Measurements from ENCODE around the gene ZNF865.
"Not testable (repeated sequence)": the region's sequence is repeated elsewhere in the genome, so short reads cannot be mapped to it uniquely, and the experiment has no call there.

ZNF865 gene

GRCh38 chr19:55605637-55606470 is at the start of gene ZNF865:
Gene ZNF865 (plus strand): TSS chr19:55605647. CDS start chr19:55613619, 7,972 bp downstream.
- no peak for DNase-seq

GRCh38 chr19:55559684-55560083 is 45.8 kb upstream of the ZNF865 start:
- DNase-seq = no peak

GRCh38 chr19:55563261-55563690 is 42.2 kb upstream of the ZNF865 start:
- DNase-seq = no peak

DNA sequence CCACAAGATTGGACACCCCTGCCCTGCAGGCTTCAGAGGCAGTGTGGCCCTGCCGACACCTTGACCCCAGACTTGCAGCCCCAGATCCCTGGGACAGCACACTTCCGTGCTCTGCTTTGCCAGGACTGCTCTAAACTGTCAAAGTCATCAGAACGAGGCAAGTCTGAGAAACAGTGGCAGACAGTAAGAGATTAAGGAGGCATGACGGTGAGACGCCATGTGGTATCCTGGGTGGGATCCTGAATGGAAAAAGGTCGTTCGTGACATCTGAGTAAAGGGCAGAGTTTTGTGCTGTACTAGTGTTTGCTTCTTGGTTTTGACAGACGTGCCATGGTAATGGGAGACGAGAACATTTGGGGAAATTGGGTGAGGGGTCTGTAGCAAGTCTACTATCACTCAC is 38.6 kb upstream of the ZNF865 start:
- DNase-seq = no peak

GRCh38 chr19:55567708-55568328 is 37.6 kb upstream of the ZNF865 start:
- DNase-seq = no peak

DNA sequence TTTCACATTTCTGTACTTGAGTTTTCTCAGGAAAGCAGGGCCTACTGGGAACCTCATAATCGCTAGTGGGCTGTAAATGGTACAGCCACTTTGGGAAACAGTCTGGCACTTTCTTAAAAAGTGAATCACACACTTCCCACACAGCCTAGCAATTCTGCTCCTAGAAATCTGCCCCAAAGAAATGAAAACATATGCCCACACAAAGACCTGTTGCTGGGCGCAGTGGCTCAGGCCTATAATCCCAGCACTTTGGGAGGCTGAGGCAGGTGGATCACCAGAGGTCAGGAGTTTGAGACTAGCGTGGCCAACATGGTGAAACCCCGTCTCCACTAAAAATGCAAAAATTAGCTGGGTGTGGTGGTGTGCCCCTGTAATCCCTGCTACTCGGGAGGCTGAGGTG is 36.0 kb upstream of the ZNF865 start:
- DNase-seq = not testable (repeated sequence)

- DNase-seq = not testable (repeated sequence)
Measured at GRCh38 chr19:55573929-55574328, 31.5 kb upstream of the ZNF865 start.

GRCh38 chr19:55576746-55577145 is 28.7 kb upstream of the ZNF865 start:
- no peak for DNase-seq

GRCh38 chr19:55578031-55578760 is 27.3 kb upstream of the ZNF865 start:
- no peak for DNase-seq

- DNase-seq = no peak
Measured at GRCh38 chr19:55578761-55579747, 26.4 kb upstream of the ZNF865 start.

DNA sequence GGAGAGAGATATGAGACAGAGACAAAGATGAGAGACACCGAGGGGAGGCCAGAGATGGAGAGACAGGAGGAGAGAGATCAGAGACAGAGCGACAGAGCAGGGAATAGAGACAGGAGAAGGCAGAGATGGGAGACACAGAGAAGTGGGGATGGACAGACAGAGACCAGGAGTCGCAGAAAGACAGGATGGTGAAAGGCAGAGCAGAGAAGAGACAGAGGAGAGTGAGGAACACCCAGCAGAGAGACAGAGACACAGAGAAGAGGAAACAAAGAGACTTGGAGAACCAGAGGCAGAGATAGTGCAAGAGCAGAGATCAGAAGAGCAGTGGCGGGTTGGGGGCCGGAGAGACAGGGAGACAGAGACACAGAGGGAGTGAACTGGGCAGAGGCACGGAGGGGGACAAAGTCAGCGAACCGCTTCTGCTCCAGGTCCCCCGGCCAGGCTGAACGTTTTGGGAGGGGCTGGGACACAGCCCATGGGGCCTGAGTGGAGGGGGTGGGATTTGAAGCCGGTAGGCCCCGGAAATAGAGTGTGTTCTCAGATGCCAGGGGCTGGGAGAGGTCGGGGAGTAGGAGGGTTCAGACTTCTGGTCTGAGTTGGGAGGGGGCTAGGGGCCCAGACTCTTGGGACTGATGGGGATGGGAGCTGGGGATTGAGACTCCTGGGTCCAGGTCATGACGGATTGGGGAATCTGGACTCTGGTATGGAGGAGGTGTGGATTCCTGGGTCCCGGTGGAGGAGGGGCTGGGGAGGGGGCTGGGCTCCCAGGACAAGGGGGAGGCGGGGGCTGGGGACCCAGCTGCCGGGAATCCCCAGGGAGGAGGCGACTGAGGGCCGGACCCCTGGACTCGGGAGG is 25.5 kb upstream of the ZNF865 start:
- DNase-seq = no peak

GRCh38 chr19:55580628-55581144 is 24.8 kb upstream of the ZNF865 start, which contains the start of gene ZNF579:
Gene ZNF579 (minus strand): TSS chr19:55580848. CDS start chr19:55579639, 1,209 bp downstream.
- DNase-seq = peak; percentile 25

DNA sequence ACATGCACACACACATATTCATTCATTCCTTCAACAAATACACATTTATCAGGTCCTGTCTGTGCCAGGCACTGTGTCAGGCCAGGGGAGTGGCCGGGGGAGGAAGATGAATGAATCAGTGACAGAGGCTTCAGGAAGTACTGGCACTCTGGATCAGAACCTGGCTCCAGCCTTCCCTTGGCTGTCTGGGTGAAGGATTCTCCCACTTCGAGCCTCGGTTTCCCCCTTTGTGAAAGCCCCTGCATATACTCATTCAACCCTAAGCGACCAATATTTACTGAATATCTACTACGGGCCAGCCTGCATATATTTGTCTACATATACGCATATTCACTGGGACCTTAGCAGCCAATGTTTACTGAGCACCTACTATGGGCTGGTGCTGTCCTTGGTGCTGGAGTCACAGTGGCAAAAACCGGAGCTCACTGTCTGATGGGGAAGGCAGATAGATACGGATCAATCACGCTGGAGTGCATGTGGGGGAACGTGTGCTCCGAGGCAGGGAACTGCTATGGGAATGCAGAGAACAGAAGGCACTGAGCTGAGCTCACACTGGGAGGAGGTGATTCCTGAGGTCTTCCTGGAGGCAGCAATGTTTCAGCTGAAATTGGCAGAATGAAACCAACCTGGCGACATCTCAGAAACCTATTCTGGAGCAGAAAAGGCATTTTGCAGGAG is 24.2 kb upstream of the ZNF865 start:
- DNase-seq = no peak

DNA sequence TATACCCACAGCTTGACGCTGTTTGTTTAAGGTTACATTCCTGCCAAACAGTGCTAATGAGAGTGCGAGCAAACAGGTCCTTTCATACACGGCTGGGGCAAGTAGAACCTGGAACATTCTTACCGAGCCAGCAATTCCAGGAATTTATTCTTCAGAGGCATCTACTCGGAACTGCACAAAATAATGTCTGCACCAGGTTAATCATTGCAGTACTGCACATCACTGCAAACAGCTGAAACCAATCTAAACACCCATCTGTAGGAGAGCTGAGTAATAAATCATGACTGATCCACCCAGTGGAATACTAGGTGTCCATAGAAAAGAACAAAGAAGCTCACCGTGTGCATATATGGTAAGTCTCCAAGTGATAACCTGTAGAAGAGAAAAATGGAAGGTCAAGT is 23.6 kb upstream of the ZNF865 start:
- DNase-seq = no peak

DNA sequence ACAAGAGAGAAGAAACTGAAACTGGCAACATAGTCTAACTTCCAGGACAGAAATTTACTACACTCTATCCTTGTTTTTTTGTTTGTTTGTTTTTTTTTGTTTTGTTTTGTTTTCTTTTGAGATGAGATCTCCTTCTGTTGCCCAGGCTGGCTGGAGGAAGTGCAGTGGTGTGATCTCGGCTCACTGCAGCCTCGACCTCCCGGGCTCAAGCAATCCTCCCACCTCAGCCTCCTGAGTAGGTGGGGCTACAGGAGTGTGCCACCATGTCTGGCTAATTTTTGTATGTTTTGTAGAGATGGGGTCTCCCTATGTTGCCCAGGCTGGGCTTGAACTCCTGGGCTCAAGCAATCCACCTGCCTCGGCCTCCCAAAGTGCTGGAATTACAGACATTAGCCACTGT is 23.2 kb upstream of the ZNF865 start:
- not testable (repeated sequence) for DNase-seq

- DNase-seq = not testable (repeated sequence)
Measured at GRCh38 chr19:55583897-55584296, 21.6 kb upstream of the ZNF865 start.

DNA sequence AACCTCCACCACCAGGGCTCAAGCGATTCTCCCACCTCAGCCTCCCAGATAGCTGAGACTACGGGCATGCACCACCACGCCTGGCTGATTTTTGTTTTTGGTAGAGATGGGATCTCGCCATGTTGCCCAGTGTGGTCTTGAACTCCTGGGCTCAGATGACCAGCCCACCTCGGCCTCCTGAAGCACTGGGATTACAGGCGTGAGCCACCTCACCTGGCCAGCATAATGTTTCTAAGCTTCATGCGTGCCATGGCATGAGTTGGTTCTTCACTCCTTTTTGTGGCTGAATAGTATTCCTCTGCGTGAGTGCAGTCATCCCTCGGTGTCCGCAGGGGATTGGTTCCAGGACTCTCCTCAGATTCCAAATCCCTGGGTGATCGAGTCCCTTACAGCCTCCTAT is 20.6 kb upstream of the ZNF865 start:
- DNase-seq = no peak

DNA sequence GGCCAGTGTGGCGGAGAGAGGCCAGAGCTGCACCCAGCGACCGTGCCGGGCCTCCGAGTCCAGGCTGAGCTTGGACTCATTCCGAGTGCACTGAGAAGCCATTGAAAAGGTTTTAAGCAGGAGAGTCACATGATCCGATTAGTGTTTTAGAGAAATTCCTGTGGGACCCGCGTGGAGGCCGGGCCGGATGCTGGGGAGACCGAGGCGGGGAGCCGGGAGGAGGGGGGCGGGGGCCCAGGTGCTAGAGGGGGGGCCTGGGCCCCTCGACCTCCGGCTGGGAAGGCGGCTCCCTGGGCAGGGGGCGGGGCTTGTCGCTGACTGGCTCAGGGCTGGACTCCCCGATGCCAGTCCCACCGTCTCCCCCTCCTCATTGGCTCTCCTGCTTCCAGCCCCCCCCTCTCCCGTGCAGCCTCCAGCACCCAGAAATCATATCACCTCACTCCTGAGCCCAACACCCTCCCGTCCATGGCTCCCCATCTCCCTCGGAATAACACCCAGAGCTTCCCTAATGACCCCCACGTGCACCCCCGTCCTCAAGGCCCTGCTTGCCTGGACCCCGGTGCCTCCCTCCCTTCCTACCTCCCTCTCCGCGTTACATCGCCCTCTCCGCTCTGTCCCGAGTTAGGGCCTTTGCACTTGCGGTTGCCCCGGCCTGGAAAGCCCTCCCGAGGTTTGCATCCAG is 19.6 kb upstream of the ZNF865 start:
- no peak for DNase-seq

DNA sequence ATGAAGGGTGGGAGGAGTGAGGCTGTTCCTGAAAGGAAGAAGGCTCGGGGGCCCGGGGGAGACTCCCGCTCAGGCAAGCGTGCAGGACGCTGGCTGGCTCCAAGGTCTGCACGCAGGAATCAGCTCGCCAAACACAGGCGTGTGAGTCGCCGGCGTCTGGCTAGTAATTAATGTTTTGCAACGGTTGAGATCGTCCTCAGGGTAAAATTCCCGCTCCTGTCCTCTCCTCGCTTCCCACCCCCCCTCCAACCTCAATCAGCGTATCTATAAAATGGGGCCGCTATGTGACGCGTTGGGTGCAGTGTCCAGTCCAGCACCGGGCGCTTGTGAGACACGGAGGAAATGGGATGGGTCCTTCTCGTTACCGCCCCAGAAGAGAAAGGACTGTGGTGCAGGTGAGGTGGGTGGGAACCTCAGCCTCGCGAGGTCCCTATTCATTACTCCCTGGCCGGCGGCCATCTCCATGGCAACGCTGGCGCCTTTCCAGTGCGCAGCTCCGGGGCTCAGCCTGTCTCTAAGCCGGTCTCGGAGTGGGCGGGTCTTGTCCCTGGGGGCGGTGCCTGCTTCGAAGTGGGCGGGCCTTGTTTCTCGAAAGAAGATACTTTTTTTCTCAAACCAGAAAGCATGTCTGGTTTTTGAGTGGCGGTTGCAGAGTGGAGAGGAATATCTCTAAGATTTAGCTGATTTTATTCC is 18.3 kb upstream of the ZNF865 start:
- DNase-seq = peak; percentile 82
